ENCODE measurements around the gene GFOD2. TPM values are rescaled to one million over a fixed set of nuclear protein-coding genes. Genes with fewer than 3 reads are reported as not detected.

GFOD2 gene
- total and polyA plus RNA-seq, 7 donors: 8.0 to 17.3 (median 11.3) TPM

DNA sequence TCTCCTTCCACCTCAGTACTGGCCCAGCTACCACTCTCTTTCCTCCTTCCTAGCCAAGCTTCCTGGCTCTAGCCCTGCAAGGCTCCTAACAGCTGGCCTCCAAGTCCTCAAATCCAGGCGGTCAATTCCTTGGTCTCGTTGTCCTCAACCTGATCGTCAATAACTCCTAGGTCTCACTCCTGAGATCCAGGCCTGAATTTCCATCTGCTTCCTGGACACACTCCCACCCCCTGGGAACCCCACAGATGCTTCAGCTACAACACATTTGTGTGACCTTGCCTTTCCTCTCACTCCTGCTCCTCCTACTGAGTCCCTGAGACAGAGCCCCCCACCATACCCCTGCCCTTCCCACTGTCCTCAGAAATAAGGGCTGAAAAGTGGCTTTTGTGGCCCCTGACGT is 54.9 kb downstream of the GFOD2 start:
- H3K4me1 ChIP-seq: peaks cover 28% of the 10 kb centered on the region

DNA sequence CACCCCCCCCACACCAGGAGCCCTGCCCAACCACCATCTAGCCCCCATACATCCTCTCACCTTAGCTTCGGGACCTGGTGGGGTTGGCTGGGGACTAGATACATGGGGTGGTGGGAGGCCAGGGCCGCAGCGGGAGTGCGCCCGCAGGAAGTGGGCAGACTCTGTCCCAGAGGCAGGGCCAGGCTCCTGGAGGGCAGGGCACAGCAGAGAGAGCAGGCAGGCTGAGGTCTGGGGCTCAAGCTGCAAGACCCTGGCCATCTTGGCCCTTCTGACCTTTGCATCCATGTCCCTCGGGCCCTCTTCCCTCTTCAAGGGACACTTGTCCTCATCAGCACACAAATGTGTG is 55.3 kb downstream of the GFOD2 start:
- no peak for ATAC-seq
- Histone ChIP-seq H3K4me1 (peaks cover 30% of the 10 kb centered on the region), H3K27ac (no peak overlapping the region), H3K4me3 (no peak overlapping the region), H3K36me3 (ENCODE audit: insufficient read depth in 1 of 2, low read depth in 1 of 2) (peaks cover 0 to 28% of the 10 kb centered on the region in 2 donors), H3K27me3 (ENCODE audit: insufficient read depth in 3 of 3, low read length in 2 of 3) (no peaks in the 10 kb centered on the region), H3K9me3 (no peaks in the 10 kb centered on the region)
- intact Hi-C loops (cut with DNase I): no loop called here
- 78 to 89% (median 88%) methylated on average over 6 of the region's 6 CpGs for WGBS, 3 donors
- TF ChIP-seq, protein P1, sequence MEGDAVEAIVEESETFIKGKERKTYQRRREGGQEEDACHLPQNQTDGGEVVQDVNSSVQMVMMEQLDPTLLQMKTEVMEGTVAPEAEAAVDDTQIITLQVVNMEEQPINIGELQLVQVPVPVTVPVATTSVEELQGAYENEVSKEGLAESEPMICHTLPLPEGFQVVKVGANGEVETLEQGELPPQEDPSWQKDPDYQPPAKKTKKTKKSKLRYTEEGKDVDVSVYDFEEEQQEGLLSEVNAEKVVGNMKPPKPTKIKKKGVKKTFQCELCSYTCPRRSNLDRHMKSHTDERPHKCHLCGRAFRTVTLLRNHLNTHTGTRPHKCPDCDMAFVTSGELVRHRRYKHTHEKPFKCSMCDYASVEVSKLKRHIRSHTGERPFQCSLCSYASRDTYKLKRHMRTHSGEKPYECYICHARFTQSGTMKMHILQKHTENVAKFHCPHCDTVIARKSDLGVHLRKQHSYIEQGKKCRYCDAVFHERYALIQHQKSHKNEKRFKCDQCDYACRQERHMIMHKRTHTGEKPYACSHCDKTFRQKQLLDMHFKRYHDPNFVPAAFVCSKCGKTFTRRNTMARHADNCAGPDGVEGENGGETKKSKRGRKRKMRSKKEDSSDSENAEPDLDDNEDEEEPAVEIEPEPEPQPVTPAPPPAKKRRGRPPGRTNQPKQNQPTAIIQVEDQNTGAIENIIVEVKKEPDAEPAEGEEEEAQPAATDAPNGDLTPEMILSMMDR (IDR thresholded peaks at IDR 0.05): no peak
- DNase-seq: no peak

More for the DNA sequence above, 54.9 kb downstream of the GFOD2 start:
- TF ChIP-seq, protein P1 (IDR thresholded peaks at IDR 0.05): no peak
- ATAC-seq (no peak), DNase-seq (peak in 1 of 2 donors; percentile 14)
- 76 to 84% (median 80%) methylated on average over 4 of the region's 4 CpGs for WGBS, 3 donors
- H3K36me3 ChIP-seq (ENCODE audit: insufficient read depth in 1 of 2, low read depth in 1 of 2): peaks cover 0 to 28% of the 10 kb centered on the region in 2 donors
- no peak overlapping the region for H3K27ac ChIP-seq
- no peak overlapping the region for H3K4me3 ChIP-seq
- intact Hi-C loops (cut with DNase I): no loop called here
- H3K27me3 ChIP-seq (ENCODE audit: insufficient read depth in 3 of 3, low read length in 2 of 3): no peaks in the 10 kb centered on the region
- no peaks in the 10 kb centered on the region for H3K9me3 ChIP-seq

DNA sequence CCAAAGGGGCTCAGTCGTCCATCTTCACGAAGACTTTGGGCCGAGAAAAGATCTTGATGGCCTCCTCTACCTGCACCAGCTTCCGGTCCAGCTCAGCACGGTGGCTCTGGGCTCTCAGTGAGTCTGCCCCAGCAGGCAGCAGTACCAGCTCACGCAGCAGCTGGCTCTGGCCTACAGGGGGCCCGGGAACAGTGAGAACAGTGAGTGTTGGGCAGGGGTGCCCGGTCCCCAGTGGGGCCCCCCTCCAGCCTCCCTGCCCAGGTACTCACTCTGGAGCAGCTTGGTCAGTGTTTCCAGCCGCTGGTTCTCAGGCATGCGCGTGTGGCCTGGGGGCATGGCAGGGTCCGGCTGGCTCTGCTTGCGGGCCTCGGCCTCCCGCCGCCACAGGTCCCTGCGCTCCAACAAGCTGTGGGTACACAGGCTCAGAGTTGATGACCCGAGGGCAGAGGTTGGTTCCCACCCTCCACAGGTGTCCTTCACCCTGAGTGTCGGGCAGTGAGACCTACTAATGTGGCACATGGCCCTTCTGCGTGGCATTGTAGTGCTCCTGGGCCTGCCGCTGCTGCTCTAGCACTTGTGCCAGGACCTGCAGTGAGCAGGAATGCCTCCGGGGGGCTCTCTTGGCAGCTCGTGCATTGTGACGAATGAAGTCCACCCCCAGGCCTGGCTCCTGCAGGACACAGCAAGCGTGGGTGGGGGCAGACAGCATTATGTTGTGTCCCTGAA is 55.8 kb downstream of the GFOD2 start:
- 78 to 80% (median 79%) methylated on average over 22 to 25 of the region's 25 CpGs for WGBS, 3 donors
- Histone ChIP-seq H3K36me3 (ENCODE audit: insufficient read depth in 1 of 2, low read depth in 1 of 2) (peaks cover 0 to 28% of the 10 kb centered on the region in 2 donors), H3K4me3 (no peak overlapping the region), H3K27me3 (ENCODE audit: insufficient read depth in 3 of 3, low read length in 2 of 3) (no peaks in the 10 kb centered on the region), H3K27ac (no peak overlapping the region), H3K9me3 (no peaks in the 10 kb centered on the region), H3K4me1 (peaks cover 30% of the 10 kb centered on the region)
- intact Hi-C loops (cut with DNase I): no loop called here
- TF ChIP-seq, protein P1 (IDR thresholded peaks at IDR 0.05): no peak
- DNase-seq (peak in 1 of 2 donors; percentile 58), ATAC-seq (no peak)

DNA sequence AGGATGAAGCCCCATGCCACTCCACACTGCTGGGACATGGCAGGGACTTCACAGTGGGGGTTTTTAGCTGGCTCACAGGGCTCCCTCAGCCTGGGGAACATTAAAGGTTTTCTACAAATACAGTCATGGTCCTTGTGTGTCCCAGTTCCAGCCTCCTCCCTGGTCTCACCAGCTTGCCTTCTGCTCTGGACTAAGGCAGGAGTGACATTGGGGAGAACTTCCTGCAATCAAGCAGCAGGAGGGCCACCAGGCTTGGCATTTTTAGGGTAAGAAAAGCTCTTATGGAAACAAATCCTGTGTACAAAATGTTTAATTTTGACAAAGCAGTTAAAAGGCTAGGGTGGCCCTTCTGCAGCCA is 56.5 kb downstream of the GFOD2 start:
- no peak overlapping the region for H3K4me3 ChIP-seq
- no peaks in the 10 kb centered on the region for H3K27me3 ChIP-seq (ENCODE audit: insufficient read depth in 3 of 3, low read length in 2 of 3)
- H3K4me1 ChIP-seq: peaks cover 29% of the 10 kb centered on the region
- TF ChIP-seq, protein P1 (IDR thresholded peaks at IDR 0.05): no peak
- no peak overlapping the region for H3K27ac ChIP-seq
- no peaks in the 10 kb centered on the region for H3K9me3 ChIP-seq
- peaks cover 0 to 33% of the 10 kb centered on the region in 2 donors for H3K36me3 ChIP-seq (ENCODE audit: insufficient read depth in 1 of 2, low read depth in 1 of 2)
- ATAC-seq: no peak
- intact Hi-C loops (cut with DNase I): no loop called here
- no peak for DNase-seq

Measured in psoas muscle (tissue), 8 donors.